ENCODE data around the gene AANAT.

Gene AANAT

DNA sequence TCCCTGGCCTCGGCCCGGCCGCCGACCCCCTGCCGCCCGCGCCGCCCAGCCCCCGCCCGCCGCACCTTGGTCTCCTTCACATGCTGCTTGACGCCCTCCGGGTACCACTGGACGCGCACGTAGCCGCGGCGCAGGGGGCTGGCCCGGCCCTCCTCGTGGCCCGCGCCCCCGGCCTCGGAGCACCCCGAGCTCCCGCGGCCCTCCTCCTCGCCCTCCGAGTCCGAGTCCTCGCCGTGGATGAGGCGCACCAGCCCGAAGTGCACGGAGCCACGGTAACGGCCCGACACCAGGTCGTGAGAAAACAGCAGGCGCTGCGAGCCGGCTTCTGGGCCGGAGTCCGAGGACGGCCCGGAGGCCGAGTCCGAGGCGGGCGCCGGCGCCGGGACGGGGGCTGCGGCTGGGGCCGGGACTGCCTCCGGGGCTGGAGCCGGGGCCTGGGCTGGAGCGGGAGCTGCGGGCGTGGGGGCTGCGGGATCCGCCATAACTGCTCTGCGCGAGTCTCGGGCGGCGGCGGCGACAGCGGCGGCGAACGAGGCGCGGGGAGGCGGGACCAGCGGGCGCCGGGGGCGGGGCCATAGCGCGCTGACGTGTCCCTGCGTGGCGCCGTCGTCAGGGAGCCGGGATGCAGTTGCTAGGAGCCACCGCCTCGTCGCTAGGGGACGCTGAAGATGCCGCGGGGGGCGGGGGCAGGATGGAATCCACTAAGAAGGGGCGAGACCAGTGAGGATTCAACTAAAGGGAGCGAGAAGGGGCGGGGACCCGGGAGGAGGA is 14.6 kb upstream of the AANAT start, which contains the start of gene UBE2O (continued):
- TF ChIP-seq ZNF664 (tag by site-specific recombination; IDR thresholded peaks at IDR 0.05): no peak
- no peak for TF ChIP-seq ZNF548 (tag by site-specific recombination; IDR thresholded peaks at IDR 0.05)
- no peak for TF ChIP-seq ZNF16 (tag by site-specific recombination; IDR thresholded peaks at IDR 0.05; ENCODE audit: low read depth)
- TF ChIP-seq, protein P1, sequence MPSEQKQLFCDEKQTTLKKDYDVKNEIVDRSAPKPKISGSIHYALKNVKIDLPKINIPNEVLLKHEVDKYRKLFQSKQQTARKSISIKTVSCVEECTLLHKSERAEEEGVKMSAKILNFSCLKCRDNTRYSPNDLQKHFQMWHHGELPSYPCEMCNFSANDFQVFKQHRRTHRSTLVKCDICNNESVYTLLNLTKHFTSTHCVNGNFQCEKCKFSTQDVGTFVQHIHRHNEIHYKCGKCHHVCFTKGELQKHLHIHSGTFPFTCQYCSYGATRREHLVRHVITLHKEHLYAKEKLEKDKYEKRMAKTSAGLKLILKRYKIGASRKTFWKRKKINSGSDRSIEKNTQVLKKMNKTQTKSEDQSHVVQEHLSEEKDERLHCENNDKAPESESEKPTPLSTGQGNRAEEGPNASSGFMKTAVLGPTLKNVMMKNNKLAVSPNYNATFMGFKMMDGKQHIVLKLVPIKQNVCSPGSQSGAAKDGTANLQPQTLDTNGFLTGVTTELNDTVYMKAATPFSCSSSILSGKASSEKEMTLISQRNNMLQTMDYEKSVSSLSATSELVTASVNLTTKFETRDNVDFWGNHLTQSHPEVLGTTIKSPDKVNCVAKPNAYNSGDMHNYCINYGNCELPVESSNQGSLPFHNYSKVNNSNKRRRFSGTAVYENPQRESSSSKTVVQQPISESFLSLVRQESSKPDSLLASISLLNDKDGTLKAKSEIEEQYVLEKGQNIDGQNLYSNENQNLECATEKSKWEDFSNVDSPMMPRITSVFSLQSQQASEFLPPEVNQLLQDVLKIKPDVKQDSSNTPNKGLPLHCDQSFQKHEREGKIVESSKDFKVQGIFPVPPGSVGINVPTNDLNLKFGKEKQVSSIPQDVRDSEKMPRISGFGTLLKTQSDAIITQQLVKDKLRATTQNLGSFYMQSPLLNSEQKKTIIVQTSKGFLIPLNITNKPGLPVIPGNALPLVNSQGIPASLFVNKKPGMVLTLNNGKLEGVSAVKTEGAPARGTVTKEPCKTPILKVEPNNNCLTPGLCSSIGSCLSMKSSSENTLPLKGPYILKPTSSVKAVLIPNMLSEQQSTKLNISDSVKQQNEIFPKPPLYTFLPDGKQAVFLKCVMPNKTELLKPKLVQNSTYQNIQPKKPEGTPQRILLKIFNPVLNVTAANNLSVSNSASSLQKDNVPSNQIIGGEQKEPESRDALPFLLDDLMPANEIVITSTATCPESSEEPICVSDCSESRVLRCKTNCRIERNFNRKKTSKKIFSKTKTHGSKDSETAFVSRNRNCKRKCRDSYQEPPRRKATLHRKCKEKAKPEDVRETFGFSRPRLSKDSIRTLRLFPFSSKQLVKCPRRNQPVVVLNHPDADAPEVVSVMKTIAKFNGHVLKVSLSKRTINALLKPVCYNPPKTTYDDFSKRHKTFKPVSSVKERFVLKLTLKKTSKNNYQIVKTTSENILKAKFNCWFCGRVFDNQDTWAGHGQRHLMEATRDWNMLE (tag by site-specific recombination; conservative IDR thresholded peaks at IDR 0.05; ENCODE audit: low read depth): no peak
- TF ChIP-seq, protein P2, sequence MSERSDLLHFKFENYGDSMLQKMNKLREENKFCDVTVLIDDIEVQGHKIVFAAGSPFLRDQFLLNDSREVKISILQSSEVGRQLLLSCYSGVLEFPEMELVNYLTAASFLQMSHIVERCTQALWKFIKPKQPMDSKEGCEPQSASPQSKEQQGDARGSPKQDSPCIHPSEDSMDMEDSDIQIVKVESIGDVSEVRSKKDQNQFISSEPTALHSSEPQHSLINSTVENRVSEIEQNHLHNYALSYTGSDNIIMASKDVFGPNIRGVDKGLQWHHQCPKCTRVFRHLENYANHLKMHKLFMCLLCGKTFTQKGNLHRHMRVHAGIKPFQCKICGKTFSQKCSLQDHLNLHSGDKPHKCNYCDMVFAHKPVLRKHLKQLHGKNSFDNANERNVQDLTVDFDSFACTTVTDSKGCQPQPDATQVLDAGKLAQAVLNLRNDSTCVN (tag by site-specific recombination; optimal IDR thresholded peaks at IDR 0.05): peak; percentile 77
- TF ChIP-seq ZFP41 (tag by site-specific recombination; IDR thresholded peaks at IDR 0.05; ENCODE audit: borderline replicate concordance): no peak
- no peak for TF ChIP-seq ZIC2 (tag by site-specific recombination; IDR thresholded peaks at IDR 0.05)
- no peak for TF ChIP-seq ZNF600 (tag by site-specific recombination; IDR thresholded peaks at IDR 0.05)
- no peak for TF ChIP-seq ZNF302 (tag by site-specific recombination; IDR thresholded peaks at IDR 0.05; ENCODE audit: low read depth)
- no peak for TF ChIP-seq ZNF654 (tag by site-specific recombination; IDR thresholded peaks at IDR 0.05; ENCODE audit: low read depth)
- TF ChIP-seq ZNF350 (tag by site-specific recombination; IDR thresholded peaks at IDR 0.05): no peak
- no peak for TF ChIP-seq ZNF132 (tag by site-specific recombination; IDR thresholded peaks at IDR 0.05; ENCODE audit: borderline replicate concordance)
- TF ChIP-seq ZNF239 (tag by site-specific recombination; IDR thresholded peaks at IDR 0.05): no peak
- TF ChIP-seq, protein P3, sequence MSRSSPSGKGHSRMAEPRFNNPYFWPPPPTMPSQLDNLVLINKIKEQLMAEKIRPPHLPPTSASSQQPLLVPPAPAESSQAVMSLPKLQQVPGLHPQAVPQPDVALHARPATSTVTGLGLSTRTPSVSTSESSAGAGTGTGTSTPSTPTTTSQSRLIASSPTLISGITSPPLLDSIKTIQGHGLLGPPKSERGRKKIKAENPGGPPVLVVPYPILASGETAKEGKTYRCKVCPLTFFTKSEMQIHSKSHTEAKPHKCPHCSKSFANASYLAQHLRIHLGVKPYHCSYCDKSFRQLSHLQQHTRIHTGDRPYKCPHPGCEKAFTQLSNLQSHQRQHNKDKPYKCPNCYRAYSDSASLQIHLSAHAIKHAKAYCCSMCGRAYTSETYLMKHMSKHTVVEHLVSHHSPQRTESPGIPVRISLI (tag by site-specific recombination; IDR thresholded peaks at IDR 0.05): no peak
- no peak for TF ChIP-seq ZNF19 (tag by site-specific recombination; IDR thresholded peaks at IDR 0.05; ENCODE audit: low read depth)
- no peak for TF ChIP-seq ZNF785 (tag by site-specific recombination; IDR thresholded peaks at IDR 0.05)
- TF ChIP-seq ZNF341 (tag by site-specific recombination; IDR thresholded peaks at IDR 0.05; ENCODE audit: low read depth): no peak
- peak; percentile 90 for TF ChIP-seq KLF8 (tag by site-specific recombination; IDR thresholded peaks at IDR 0.05)
- TF ChIP-seq ZNF37A (tag by site-specific recombination; IDR thresholded peaks at IDR 0.05): 0 out of 2 replicates have a peak, but pooled peaks have one; percentile 39
- TF ChIP-seq, protein P4, sequence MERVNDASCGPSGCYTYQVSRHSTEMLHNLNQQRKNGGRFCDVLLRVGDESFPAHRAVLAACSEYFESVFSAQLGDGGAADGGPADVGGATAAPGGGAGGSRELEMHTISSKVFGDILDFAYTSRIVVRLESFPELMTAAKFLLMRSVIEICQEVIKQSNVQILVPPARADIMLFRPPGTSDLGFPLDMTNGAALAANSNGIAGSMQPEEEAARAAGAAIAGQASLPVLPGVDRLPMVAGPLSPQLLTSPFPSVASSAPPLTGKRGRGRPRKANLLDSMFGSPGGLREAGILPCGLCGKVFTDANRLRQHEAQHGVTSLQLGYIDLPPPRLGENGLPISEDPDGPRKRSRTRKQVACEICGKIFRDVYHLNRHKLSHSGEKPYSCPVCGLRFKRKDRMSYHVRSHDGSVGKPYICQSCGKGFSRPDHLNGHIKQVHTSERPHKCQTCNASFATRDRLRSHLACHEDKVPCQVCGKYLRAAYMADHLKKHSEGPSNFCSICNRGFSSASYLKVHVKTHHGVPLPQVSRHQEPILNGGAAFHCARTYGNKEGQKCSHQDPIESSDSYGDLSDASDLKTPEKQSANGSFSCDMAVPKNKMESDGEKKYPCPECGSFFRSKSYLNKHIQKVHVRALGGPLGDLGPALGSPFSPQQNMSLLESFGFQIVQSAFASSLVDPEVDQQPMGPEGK (tag by site-specific recombination; IDR thresholded peaks at IDR 0.05): peak; percentile 88

All from HEK293 (cell line).